HG03064 (cell line): ENCODE data around the gene COL21A1.

Experiments used
- ATAC-seq: cut with Tn5 transposase; IDR thresholded peaks from one replicate; pipeline ENCODE4 v1.9.1; 2021; ENCODE audit warnings: low read depth; ENCODE audit not compliant: unreplicated experiment

COL21A1 gene

DNA sequence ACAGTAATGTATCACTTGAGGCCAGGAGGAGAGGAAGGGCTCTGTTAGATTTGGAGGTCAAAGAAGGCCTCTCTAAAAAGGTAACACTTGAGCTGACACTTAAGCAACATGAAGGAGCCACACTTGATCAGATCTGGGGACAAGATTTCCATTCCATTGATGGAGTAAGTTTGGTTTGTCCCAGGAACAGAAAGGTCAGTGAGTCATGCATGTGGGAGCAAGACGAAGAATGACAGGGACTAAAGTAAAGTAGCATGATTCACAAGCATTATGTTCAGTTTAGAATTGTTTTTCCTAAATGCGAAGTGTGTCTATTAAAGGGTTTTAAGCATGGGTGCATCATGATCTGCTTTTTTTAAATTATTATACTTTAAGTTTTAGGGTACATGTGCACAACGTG, 47.4 kb downstream of the COL21A1 start:
- no peak for ATAC-seq

DNA sequence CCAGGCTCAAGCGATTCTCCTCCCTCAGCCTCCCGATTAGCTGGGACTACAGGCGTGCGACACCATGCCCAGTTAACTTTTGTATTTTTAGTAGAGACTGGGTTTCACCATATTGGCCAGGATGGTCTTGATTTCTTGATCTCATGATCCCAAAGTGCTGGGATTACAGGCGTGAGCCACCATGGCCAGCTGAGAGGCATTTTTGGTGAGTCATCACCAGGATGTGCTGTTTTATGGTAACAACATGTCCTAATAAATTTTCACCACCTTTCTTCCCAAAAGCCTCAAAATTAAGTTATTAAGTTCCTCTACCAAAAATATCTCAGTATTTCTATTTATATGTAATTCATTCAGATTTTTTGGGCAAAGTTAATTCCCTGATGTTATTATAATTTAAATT, 53.5 kb downstream of the COL21A1 start:
- ATAC-seq: no peak

DNA sequence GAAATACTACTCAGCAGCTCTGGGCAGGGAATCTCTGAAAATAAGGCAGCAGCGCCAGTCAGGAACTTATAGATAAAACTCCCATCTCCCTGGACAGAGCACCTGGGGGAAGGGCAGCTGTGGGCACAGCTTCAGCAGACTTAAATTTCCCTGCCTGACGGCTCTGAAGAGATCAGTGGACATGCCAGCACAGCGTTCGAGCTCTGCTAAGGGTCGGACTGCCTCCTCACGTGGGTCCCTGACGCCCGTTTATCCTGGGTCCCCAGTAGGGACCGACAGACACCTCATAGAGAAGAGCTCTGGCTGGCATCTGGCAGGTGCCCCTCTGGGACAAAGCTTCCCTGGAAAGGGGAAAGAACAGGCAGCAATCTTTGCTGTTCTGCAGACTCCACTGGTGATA, 59.0 kb downstream of the COL21A1 start:
- no peak for ATAC-seq

GRCh38 chr6:56187686-56188085, 59.7 kb downstream of the COL21A1 start:
- ATAC-seq: no peak

GRCh38 chr6:56176741-56177140, 70.6 kb downstream of the COL21A1 start:
- no peak for ATAC-seq

GRCh38 chr6:56173228-56173627, 74.2 kb downstream of the COL21A1 start:
- ATAC-seq: no peak

- no peak for ATAC-seq
Observed at GRCh38 chr6:56172144-56172543, 75.2 kb downstream of the COL21A1 start.

GRCh38 chr6:56169366-56169765, 78.0 kb downstream of the COL21A1 start:
- ATAC-seq: no peak

GRCh38 chr6:56168596-56168995, 78.8 kb downstream of the COL21A1 start:
- ATAC-seq: no peak

- ATAC-seq: no peak
Observed at GRCh38 chr6:56162081-56162480, 85.3 kb downstream of the COL21A1 start.

DNA sequence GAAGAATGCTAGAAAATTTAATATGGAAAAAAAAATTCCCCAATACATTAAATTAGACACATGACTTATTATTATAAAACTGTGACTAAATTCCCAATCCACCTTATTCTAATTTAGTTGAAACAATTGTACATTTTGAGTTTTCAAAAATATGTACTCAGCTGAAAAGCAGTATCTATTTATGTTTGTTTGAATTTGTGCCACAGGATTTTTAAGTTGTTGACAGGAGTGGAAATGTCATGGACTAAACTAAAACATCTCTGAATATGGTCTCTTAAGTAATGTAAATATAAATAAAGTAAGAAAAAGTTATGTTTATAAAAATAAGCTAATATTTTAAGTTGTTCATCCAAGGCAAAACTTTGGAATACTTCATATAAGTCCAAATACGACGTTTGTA, 86.9 kb downstream of the COL21A1 start:
- ATAC-seq: no peak

GRCh38 chr6:56158571-56158970, 88.8 kb downstream of the COL21A1 start:
- ATAC-seq: no peak

- ATAC-seq: no peak
Observed at GRCh38 chr6:56156643-56157042, 90.7 kb downstream of the COL21A1 start.

DNA sequence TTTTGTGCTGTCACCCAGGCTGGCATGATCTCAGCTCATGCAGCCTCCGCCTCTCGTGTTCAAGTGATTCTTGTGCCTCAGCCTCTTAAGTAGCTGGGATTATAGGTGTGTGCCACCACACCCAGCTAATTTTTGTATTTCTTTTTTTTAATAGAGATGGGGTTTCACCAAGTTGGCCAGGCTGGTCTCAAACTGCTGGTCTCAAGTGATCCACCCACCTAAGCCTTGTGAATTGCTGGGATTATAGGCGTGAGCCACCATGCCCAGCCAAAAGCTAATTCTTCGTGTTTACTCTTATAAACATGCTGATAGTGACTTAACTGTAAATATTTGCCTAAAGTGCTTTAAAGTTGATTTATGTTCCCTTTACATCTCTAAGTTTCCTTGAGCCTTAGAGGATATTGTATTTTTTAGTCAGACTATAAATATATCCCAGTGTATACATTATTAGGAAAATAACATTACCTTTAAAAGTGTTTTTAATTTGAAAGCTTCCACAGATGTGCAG, 91.7 kb downstream of the COL21A1 start:
- no peak for ATAC-seq

- no peak for ATAC-seq
Observed at GRCh38 chr6:56154076-56154475, 93.3 kb downstream of the COL21A1 start.

DNA sequence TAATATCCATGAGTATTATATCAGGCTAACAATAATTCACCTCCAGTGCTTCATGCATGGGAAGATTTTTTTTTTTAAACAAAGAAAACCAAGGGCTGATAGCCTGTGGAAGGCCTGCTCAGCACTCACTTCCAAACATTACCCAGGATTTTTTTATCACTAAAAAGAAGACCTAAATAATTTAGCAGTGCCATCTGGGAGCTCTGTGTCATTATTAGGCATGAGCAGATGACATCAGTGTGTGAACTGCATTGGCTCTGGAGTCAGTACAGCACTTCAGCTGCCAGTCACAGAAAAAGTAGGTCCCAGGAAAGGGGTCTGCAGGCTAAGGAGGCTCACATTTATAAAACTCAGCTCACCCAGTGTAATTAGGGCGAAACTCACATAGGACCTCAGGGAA, 94.8 kb downstream of the COL21A1 start:
- no peak for ATAC-seq

DNA sequence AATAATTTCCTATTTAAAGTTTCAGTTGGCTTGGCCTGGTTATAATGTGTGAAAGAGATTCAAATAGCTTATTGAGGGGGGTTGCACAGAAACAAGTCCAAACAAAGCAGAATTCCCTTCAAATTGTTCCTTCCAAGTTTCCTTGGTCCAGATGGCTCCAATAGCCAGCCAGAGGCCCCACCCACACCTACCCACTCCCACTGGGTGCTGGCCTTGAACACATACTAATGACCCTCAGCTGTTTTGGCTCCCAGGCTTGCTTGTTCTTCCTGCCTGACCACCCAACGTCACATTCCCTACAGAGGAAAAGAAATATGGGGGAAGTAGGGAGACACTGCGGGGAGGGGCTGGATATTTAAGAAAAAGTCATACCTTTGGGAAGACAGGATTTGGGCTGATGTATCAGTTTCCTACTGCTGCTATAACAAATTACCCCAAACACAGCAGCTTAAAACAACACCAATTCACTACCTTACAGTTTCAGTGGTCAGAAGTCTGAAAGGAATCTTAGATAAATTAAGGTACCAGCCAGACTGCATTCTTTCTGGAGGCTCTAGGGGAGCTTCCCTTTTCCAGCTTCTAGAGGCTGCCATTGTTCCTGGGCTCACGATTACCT, 95.7 kb downstream of the COL21A1 start:
- ATAC-seq: no peak

GRCh38 chr6:56148488-56149186, 98.7 kb downstream of the COL21A1 start:
- no peak for ATAC-seq

GRCh38 chr6:56147766-56148165, 99.6 kb downstream of the COL21A1 start:
- no peak for ATAC-seq

DNA sequence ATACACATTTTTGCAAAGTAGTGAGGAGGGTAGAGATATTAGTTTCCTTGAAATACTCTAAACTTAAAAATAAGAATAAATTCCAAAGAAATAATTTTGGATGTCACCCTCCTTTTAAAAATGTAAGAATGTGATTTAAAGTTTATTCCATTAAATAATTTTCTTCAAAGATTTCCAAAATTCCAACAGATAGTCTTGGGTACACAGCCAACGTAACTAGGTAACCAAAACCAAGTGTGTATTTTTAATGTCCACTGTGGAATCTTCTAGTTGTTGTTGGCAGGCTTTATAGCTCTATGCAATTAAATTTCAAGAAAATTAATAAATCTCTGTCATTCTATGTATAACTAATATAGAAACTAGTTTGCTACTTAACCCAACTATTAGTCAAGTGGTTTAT, 101.3 kb downstream of the COL21A1 start:
- no peak for ATAC-seq

DNA sequence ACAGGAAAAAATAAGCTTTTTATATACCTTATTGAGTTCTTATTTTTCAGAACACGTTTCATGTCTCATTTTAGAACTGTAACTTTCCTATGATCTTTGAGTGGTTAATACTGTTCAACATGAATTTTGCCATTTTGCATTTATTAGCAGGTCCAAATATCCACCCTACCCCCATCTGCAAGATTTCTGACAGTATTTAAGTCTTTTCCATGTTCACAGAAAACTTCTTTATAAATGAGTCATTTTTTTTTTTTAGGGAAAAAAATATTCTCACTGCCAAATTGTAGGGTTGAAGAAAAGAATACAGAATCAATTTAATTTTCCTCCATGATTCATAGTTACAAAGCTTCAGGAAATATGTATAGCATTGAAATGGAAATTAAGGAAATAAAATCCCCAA, 101.8 kb downstream of the COL21A1 start:
- ATAC-seq: no peak
